Activated T-helper 17 cell treated with anti-CD3 and anti-CD28 coated beads, Interleukin-2, amount 50 U/mL, for 72 hours (primary cell): ENCODE data around the gene EFCAB10. TPM values are rescaled to one million over a fixed set of nuclear protein-coding genes. Genes with fewer than 3 reads are reported as not detected.
A peak's percentile ranks its signal among the peaks of the same experiment; 100 is the strongest.

Experiments used
- ATAC-seq: fragments of 150-1000 bp; cut with Tn5 transposase; replicated peaks from 2 replicates; pipeline ENCODE4 v1.10.0; 2021; ENCODE audit warnings: mild to moderate bottlenecking, moderate library complexity
- H3K27ac Mint-ChIP-seq: one replicate; pipeline ENCODE4 v1.8.0; 2022; ENCODE audit warnings: mixed read lengths
- H3K27me3 Mint-ChIP-seq: one replicate; pipeline ENCODE4 v1.8.0; 2022; ENCODE audit warnings: mixed read lengths
- H3K36me3 Mint-ChIP-seq: one replicate; pipeline ENCODE4 v1.8.0; 2022; ENCODE audit warnings: low read depth, mild to moderate bottlenecking, mixed read lengths
- H3K4me1 Mint-ChIP-seq: one replicate; pipeline ENCODE4 v1.8.0; 2022; ENCODE audit warnings: mixed read lengths
- H3K4me3 Mint-ChIP-seq: one replicate; pipeline ENCODE4 v1.8.0; 2022; ENCODE audit warnings: mild to moderate bottlenecking, mixed read lengths
- H3K9me3 Mint-ChIP-seq: one replicate; pipeline ENCODE4 v1.8.0; 2022; ENCODE audit warnings: mixed read lengths
- total RNA-seq, 2 donors: library from RNA; stranded (reverse); gene quantifications; one replicate each; pipeline ENCODE4 v1.2.3, GENCODE V29; 2022

The EFCAB10 gene, protein sequence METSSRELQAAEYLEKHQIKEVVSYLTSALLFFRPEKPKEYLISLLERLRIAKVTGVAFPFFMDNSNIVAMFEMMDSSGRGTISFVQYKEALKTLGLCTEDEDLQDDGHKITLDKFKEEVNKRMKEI
- not detected for total RNA-seq

DNA sequence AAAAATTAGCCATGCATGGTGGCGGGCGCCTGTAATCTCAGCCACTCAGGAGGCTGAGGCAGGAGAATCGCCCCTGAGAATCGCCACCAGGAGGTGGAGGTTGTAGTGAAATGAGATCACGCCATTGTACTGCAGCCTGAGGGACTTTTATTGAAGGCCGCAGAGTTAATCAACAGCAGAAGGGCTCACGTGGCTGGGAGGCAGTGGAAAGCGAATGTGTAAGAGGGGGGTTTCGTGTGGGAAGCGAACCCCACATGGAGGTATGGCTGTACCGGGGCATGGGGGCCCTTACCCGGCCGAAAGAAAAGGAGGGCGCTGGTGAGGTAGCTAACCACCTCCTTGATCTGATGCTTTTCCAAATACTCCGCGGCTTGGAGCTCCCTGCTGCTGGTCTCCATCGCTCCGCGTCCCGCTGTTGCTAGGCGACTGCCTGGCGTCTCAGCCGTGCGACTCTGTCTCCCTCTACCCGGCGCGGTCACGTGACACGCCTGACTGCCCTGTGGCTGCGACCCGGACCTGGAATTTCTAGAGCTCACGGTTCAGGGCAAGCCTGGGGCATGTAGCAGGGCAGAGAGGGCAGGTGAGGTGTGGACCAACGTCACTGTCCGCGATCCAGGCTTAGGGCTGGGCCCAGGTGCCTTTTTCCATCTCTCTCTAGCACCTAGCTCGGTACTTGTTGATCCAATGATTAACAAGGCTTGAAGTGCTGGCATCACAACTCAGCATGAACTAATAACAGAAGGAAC, at the start of gene EFCAB10:
Gene EFCAB10, minus strand, starts transcription at position 428 of the 746 bp plus-strand sequence. Its CDS starts 30 bp downstream, at position 398.
- peak; percentile 81 for ATAC-seq
- H3K9me3 Mint-ChIP-seq, result no peaks in the 10 kb centered on the region
- peaks cover 6% of the 10 kb centered on the region for H3K27me3 Mint-ChIP-seq
- H3K27ac Mint-ChIP-seq, result peak within 1 kb of the TSS; percentile 48
- H3K4me1 Mint-ChIP-seq, result peaks cover 7% of the 10 kb centered on the region
- no peaks in the 10 kb centered on the region for H3K36me3 Mint-ChIP-seq
- peak within 1 kb of the TSS; percentile 68 for H3K4me3 Mint-ChIP-seq

GRCh38 chr7:105625986-105626385, 44.7 kb upstream of the EFCAB10 start:
- H3K27ac Mint-ChIP-seq, result no peak overlapping the region

GRCh38 chr7:105623906-105624305, 42.6 kb upstream of the EFCAB10 start:
- no peak overlapping the region for H3K4me3 Mint-ChIP-seq

More at GRCh38 chr7:105625986-105626385, 44.7 kb upstream of the EFCAB10 start:
- Mint-ChIP-seq H3K4me3 (no peak overlapping the region), H3K36me3 (peaks cover 81% of the 10 kb centered on the region), H3K4me1 (peaks cover 3% of the 10 kb centered on the region), H3K27me3 (no peaks in the 10 kb centered on the region), H3K9me3 (peaks cover 5% of the 10 kb centered on the region)
- no peak for ATAC-seq

GRCh38 chr7:105623378-105623777, 42.1 kb upstream of the EFCAB10 start:
- ATAC-seq, result no peak
- H3K36me3 Mint-ChIP-seq, result peaks cover 77% of the 10 kb centered on the region
- H3K4me1 Mint-ChIP-seq, result no peaks in the 10 kb centered on the region
- no peaks in the 10 kb centered on the region for H3K27me3 Mint-ChIP-seq
- no peak overlapping the region for H3K27ac Mint-ChIP-seq
- no peak overlapping the region for H3K4me3 Mint-ChIP-seq
- peaks cover 5% of the 10 kb centered on the region for H3K9me3 Mint-ChIP-seq

More at GRCh38 chr7:105623906-105624305, 42.6 kb upstream of the EFCAB10 start:
- H3K27me3 Mint-ChIP-seq, result no peaks in the 10 kb centered on the region
- H3K4me1 Mint-ChIP-seq, result no peaks in the 10 kb centered on the region
- peaks cover 5% of the 10 kb centered on the region for H3K9me3 Mint-ChIP-seq
- H3K36me3 Mint-ChIP-seq, result peaks cover 73% of the 10 kb centered on the region
- ATAC-seq, result no peak
- H3K27ac Mint-ChIP-seq, result no peak overlapping the region

DNA sequence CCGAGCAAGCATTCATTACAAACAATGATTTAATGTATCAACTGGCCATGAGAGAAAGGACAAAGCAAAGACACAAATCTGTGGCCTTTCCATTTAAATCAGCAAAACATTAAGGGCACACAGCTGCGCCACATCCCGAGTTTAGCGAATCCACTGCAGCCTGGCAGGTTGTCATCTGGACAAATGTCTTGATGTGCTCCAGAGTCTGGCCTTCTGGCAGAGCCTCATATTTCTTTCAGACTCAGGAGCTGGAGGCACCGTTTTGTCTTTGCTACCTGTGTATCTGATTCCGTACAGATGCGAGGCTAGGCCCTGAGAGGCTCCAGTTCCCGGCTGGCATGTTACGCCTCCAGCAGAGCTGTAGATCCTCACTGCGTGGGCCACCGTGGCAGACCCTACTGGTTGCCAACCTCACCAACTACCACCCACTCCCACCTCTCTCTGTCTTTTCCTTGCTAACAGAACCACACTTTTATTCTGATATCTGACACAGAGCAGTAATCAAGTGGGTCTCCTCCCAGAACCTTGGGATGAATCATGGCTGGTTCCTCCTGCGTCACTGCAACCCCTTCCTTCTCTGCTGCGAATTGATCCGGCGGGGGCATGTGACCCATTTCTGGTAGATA, 40.9 kb upstream of the EFCAB10 start:
- no peak for ATAC-seq
- Mint-ChIP-seq H3K36me3 (peaks cover 76% of the 10 kb centered on the region), H3K27me3 (no peaks in the 10 kb centered on the region)

DNA sequence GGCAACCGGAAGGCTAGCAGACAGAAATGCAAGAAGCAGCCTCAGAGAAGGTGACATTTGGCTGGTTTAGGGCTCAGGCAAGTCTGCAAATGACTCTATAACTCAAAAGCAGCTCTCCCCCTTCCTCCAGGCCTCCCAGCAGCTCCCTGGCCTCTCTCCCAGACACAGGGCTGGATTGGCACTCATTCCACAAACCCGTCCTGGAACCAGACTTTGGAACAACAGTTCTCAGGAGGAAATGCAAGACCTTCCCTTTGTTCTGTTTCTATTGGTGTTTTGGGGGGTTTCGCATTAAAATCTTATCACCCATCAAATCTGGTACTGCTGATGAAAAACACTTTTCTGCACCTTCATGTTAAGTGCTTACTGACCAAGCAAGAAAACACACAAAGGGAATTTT, 40.3 kb upstream of the EFCAB10 start:
- ATAC-seq, result no peak
- Mint-ChIP-seq H3K27me3 (no peaks in the 10 kb centered on the region), H3K36me3 (peaks cover 77% of the 10 kb centered on the region), H3K4me3 (no peak overlapping the region), H3K4me1 (no peaks in the 10 kb centered on the region), H3K27ac (no peak overlapping the region), H3K9me3 (peaks cover 2% of the 10 kb centered on the region)

More for the DNA sequence above, 40.9 kb upstream of the EFCAB10 start:
- H3K4me3 Mint-ChIP-seq, result no peak overlapping the region
- peaks cover 5% of the 10 kb centered on the region for H3K9me3 Mint-ChIP-seq
- H3K27ac Mint-ChIP-seq, result no peak overlapping the region
- H3K4me1 Mint-ChIP-seq, result no peaks in the 10 kb centered on the region

- H3K4me3 Mint-ChIP-seq, result no peak overlapping the region
- H3K27me3 Mint-ChIP-seq, result no peaks in the 10 kb centered on the region
- H3K27ac Mint-ChIP-seq, result no peak overlapping the region
- no peak for ATAC-seq
- H3K9me3 Mint-ChIP-seq, result no peaks in the 10 kb centered on the region
- no peaks in the 10 kb centered on the region for H3K4me1 Mint-ChIP-seq
- peaks cover 77% of the 10 kb centered on the region for H3K36me3 Mint-ChIP-seq
Observed at GRCh38 chr7:105621176-105621575, 39.9 kb upstream of the EFCAB10 start.

GRCh38 chr7:105619590-105619989, 38.3 kb upstream of the EFCAB10 start:
- no peaks in the 10 kb centered on the region for H3K4me1 Mint-ChIP-seq
- H3K27ac Mint-ChIP-seq, result no peak overlapping the region
- H3K4me3 Mint-ChIP-seq, result no peak overlapping the region
- H3K27me3 Mint-ChIP-seq, result no peaks in the 10 kb centered on the region
- no peak for ATAC-seq
- peaks cover 84% of the 10 kb centered on the region for H3K36me3 Mint-ChIP-seq
- no peaks in the 10 kb centered on the region for H3K9me3 Mint-ChIP-seq

- Mint-ChIP-seq H3K27ac (no peak overlapping the region), H3K27me3 (no peaks in the 10 kb centered on the region), H3K9me3 (no peaks in the 10 kb centered on the region), H3K4me3 (no peak overlapping the region), H3K36me3 (peaks cover 85% of the 10 kb centered on the region), H3K4me1 (no peaks in the 10 kb centered on the region)
- ATAC-seq, result no peak
Observed at GRCh38 chr7:105618016-105618296, 36.7 kb upstream of the EFCAB10 start.

DNA sequence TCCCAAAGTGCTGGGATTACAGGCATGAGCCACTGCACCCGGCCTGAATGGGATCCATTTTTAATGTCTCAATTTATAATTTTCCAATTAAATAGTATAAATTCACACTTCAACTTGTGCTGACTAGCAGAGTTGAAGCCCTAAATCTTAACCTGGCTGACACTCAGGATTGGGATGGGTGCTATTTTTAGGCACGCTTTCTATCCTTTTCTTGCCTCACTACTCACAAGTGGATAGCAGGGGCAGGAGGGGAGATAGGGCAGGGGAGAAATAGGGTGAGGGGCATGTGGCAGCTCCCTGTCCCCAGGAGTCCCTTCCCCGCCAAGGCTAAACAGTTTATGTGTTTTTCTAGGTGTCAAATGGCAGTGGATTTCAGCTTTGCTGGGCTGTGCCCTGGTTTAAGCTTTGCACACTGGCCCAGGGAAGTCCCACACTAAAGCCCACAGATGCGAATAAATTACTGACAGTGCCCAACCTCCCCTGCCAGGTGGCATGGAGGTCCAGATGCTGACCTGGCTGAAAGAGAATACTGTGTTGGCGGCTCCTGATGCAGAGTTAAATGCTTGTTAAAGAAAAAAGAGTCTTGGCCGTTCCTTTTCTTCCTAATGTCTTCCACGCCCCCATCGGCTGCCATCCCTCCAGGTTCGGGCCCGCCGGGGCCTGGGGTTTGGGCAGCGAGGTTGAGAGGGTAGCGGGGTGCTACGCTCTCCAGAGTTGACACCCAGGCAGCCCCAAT, 36.2 kb upstream of the EFCAB10 start:
- Mint-ChIP-seq H3K4me3 (no peak overlapping the region), H3K4me1 (no peaks in the 10 kb centered on the region), H3K9me3 (no peaks in the 10 kb centered on the region), H3K27ac (no peak overlapping the region), H3K36me3 (peaks cover 80% of the 10 kb centered on the region), H3K27me3 (no peaks in the 10 kb centered on the region)
- ATAC-seq, result no peak

- Mint-ChIP-seq H3K36me3 (peaks cover 55% of the 10 kb centered on the region), H3K4me1 (no peaks in the 10 kb centered on the region), H3K27me3 (no peaks in the 10 kb centered on the region), H3K9me3 (no peaks in the 10 kb centered on the region), H3K27ac (no peak overlapping the region), H3K4me3 (no peak overlapping the region)
- no peak for ATAC-seq
Observed at GRCh38 chr7:105614341-105614840, 33.1 kb upstream of the EFCAB10 start.

DNA sequence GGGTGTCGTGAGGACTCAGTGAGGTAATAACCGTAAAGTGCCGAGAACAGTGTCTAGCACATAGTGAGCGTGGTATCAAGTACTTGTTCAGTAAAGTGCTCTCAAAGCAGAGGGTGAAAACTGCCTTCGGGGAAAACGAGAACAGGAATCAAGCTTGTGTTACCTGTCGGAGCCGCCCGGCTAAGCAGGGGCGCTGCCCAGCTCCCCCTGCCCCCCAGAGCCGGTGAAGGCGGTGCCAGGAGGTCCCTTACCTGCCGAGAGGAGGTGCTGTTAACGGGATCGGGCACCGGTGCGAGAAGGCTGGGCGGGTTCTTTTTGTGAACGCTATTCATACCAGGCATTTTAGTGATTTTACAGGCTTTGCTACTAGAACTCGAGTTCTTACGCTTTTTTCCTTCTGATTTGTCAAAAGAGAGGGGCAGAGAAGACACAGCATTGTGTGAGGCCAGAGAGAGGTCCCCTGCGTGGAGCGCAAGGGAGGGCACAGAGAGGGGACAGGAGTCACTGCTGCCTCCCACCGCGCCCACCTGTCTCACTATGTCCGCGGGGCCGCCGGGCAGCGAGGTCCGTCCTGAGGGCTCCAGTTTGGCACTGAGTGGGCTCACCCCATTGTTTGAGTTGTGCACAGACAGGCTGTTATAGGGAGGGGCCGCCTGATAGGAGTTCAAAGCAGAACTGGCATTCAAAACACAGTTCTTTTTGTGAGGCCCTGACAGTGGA, 32.5 kb upstream of the EFCAB10 start:
- Mint-ChIP-seq H3K9me3 (no peaks in the 10 kb centered on the region), H3K27ac (no peak overlapping the region)

DNA sequence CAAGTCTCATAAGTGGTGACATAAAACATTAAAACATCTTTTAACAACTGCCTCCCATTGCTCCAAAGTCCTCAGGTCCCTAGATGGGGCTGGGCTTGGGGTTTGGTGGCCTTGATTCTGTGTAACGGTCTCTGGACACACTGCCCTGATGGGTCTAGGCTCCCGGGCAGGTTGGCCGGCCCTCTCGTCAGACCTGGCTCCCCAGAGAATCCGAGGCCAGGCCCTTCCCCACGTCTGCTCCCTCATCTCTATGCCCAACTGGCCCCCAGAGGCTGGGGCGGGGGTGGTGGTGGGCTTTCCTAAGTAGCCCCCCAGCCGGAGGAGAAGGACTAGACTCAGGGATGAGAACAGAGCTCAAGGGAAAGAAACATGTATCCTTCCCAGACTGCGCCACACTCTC, 31.5 kb upstream of the EFCAB10 start:
- Mint-ChIP-seq H3K36me3 (peaks cover 45% of the 10 kb centered on the region), H3K27ac (no peak overlapping the region), H3K9me3 (no peaks in the 10 kb centered on the region), H3K27me3 (no peaks in the 10 kb centered on the region), H3K4me3 (no peak overlapping the region), H3K4me1 (no peaks in the 10 kb centered on the region)
- no peak for ATAC-seq

More for the DNA sequence above, 32.5 kb upstream of the EFCAB10 start:
- H3K4me1 Mint-ChIP-seq, result no peaks in the 10 kb centered on the region
- no peaks in the 10 kb centered on the region for H3K27me3 Mint-ChIP-seq
- peaks cover 52% of the 10 kb centered on the region for H3K36me3 Mint-ChIP-seq
- no peak overlapping the region for H3K4me3 Mint-ChIP-seq
- no peak for ATAC-seq
